PC-9 (cell line): Measurements from ENCODE around the gene SDE2. TPM values are rescaled to one million over a fixed set of nuclear protein-coding genes. Genes with fewer than 3 reads are reported as not detected.
"Not testable (repeated sequence)": the region's sequence is repeated elsewhere in the genome, so short reads cannot be mapped to it uniquely, and the experiment has no call there.

Source experiments
- BruUV-seq: library from RNA; stranded (reverse); fragments of 400-500 nt; replicated peaks from 2 replicates; lab custom pipeline; 2021; lab: Mats Ljungman, UMichigan
- CTCF ChIA-PET: fragments of 300-600 bp; sonication (Branson Sonifier 250); formaldehyde crosslinking; loops from one replicate; lab custom pipeline; 2022; ENCODE audit warnings: antibody characterized with exemption; lab: Charles Lee
- POLR2A ChIA-PET: fragments of 300-600 bp; sonication (Branson Sonifier 250); formaldehyde crosslinking; loops from one replicate; lab custom pipeline; 2022; ENCODE audit warnings: antibody characterized with exemption; ENCODE audit not compliant: unreplicated experiment; lab: Charles Lee
- DNase-seq, 2 experiments: peaks; one replicate each; pipeline versions ENCODE4 v3.0.0 to v3.0.0-alpha.2; 2015 to 2022; ENCODE audit warnings: mixed read lengths in 1 of 2
- H2AFZ ChIP-seq: fragments of 200-600 bp; sonication (generic); 2 replicates; pipeline ENCODE4 v1.8.1; 2017; ENCODE audit warnings: antibody characterized with exemption
- H3F3A ChIP-seq: fragments of 200-600 bp; sonication (generic); 2 replicates; pipeline ENCODE4 v1.8.1; 2017; ENCODE audit warnings: antibody characterized with exemption, mild to moderate bottlenecking, low read depth; ENCODE audit not compliant: insufficient read depth
- H3K27ac ChIP-seq: fragments of 200-600 bp; sonication (generic); 2 replicates; pipeline ENCODE4 v1.6.1; 2016; ENCODE audit warnings: mixed run types
- H3K27me3 ChIP-seq: fragments of 200-600 bp; sonication (generic); 2 replicates; pipeline ENCODE4 v1.6.1; 2016; ENCODE audit warnings: low read depth, mixed run types; ENCODE audit not compliant: insufficient read depth
- H3K36me3 ChIP-seq: fragments of 200-600 bp; sonication (generic); 2 replicates; pipeline ENCODE4 v1.6.1; 2016; ENCODE audit warnings: low read depth, mixed run types
- H3K4me1 ChIP-seq: fragments of 200-600 bp; sonication (generic); replicated peaks from 2 replicates; pipeline ENCODE4 v1.6.1; 2016; ENCODE audit warnings: mixed run types; ENCODE audit not compliant: insufficient read depth
- H3K4me2 ChIP-seq: fragments of 200-600 bp; sonication (generic); 2 replicates; pipeline ENCODE4 v1.6.1; 2017; ENCODE audit warnings: mixed run types
- H3K4me3 ChIP-seq: fragments of 200-600 bp; sonication (generic); 2 replicates; pipeline ENCODE4 v1.6.1; 2016; ENCODE audit warnings: mixed run types
- H3K79me2 ChIP-seq: fragments of 200-600 bp; sonication (generic); 2 replicates; pipeline ENCODE4 v1.6.1; 2017; ENCODE audit warnings: low read depth, mixed run types
- H3K9me2 ChIP-seq: fragments of 200-600 bp; sonication (generic); 2 replicates; pipeline ENCODE4 v1.8.1; 2017; ENCODE audit warnings: mild to moderate bottlenecking; ENCODE audit not compliant: insufficient read depth
- H3K9me3 ChIP-seq: fragments of 200-600 bp; sonication (generic); 2 replicates; pipeline ENCODE4 v1.8.1; 2016; ENCODE audit warnings: low read depth; ENCODE audit not compliant: insufficient read depth
- H4K20me1 ChIP-seq: fragments of 200-600 bp; sonication (generic); 2 replicates; pipeline ENCODE4 v1.8.1; 2017; ENCODE audit not compliant: insufficient read depth
- EZH2 ChIP-seq: fragments of 200-600 bp; sonication (generic); IDR thresholded peaks from 2 replicates; pipeline ENCODE4 v1.8.0; 2017; ENCODE audit warnings: antibody characterized with exemption, low read depth
- intact Hi-C: fragments of 100-400 bp; cut with micrococcal nuclease; formaldehyde crosslinking; loops from one replicate; pipeline ENCODE4 v1.10.0; 2022; ENCODE audit not compliant: unreplicated experiment
- total RNA-seq: library from RNA; stranded (reverse); gene quantifications from 2 replicates; pipeline ENCODE4 v1.2.3, GENCODE V29; 2021
- TF ChIP-seq, protein P1 (sequence below): fragments of 200-600 bp; sonication (generic); conservative IDR thresholded peaks from 2 replicates; pipeline ENCODE4 v1.6.1; 2017; ENCODE audit warnings: mixed run types, antibody characterized with exemption, mild to moderate bottlenecking, moderate library complexity

Gene SDE2
- total RNA-seq, 1 experiment from 2014 or later = 17.3 TPM

GRCh38 chr1:225979421-225979820 lies 19.7 kb downstream of the SDE2 start:
- CTCF ChIA-PET = no interaction called here
- no TSS peak for BruUV-seq
- no peak for DNase-seq
- Histone ChIP-seq H3K27me3 (no peaks in the 10 kb centered on the region), H3K79me2 (no peaks in the 10 kb centered on the region), H3K4me1 (no peaks in the 10 kb centered on the region), H3K4me3 (no peak overlapping the region), H2AFZ (no peak overlapping the region), H3K27ac (no peak overlapping the region), H3K4me2 (no peak overlapping the region), H3F3A (peaks cover 12% of the 10 kb centered on the region), H3K9me3 (peaks cover 16% of the 10 kb centered on the region), H4K20me1 (no peaks in the 10 kb centered on the region), H3K9me2 (no peaks in the 10 kb centered on the region), H3K36me3 (peaks cover 28% of the 10 kb centered on the region)
- POLR2A ChIA-PET = no interaction called here
- TF ChIP-seq, protein P1, sequence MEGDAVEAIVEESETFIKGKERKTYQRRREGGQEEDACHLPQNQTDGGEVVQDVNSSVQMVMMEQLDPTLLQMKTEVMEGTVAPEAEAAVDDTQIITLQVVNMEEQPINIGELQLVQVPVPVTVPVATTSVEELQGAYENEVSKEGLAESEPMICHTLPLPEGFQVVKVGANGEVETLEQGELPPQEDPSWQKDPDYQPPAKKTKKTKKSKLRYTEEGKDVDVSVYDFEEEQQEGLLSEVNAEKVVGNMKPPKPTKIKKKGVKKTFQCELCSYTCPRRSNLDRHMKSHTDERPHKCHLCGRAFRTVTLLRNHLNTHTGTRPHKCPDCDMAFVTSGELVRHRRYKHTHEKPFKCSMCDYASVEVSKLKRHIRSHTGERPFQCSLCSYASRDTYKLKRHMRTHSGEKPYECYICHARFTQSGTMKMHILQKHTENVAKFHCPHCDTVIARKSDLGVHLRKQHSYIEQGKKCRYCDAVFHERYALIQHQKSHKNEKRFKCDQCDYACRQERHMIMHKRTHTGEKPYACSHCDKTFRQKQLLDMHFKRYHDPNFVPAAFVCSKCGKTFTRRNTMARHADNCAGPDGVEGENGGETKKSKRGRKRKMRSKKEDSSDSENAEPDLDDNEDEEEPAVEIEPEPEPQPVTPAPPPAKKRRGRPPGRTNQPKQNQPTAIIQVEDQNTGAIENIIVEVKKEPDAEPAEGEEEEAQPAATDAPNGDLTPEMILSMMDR = no peak
- no peak for TF ChIP-seq EZH2
- intact Hi-C loops = loop anchor here (5.0 to 10.0 kb wide), 4 partner anchors 57 to 665 kb away; partner anchors contain the start of gene PYCR2

GRCh38 chr1:225977937-225978748 lies 21.0 kb downstream of the SDE2 start:
- POLR2A ChIA-PET = interaction anchor here (0.6 kb wide), 2 partner anchors 87 to 354 kb away, joined by 3 read pairs; no protein-coding TSS in a partner anchor
- no peak overlapping the region for H3K4me3 ChIP-seq
- no peaks in the 10 kb centered on the region for H3K4me1 ChIP-seq
- peaks cover 12% of the 10 kb centered on the region for H3F3A ChIP-seq
- intact Hi-C loops = loop anchor here (2.0 to 10.0 kb wide), 5 partner anchors 56 to 663 kb away; partner anchors contain the start of gene PYCR2
- no TSS peak for BruUV-seq
- H3K9me2 ChIP-seq = no peaks in the 10 kb centered on the region
- no peak overlapping the region for H3K4me2 ChIP-seq
- H3K79me2 ChIP-seq = no peaks in the 10 kb centered on the region
- H3K9me3 ChIP-seq = peaks cover 16% of the 10 kb centered on the region
- no peak for DNase-seq
- CTCF ChIA-PET = interaction anchor here (0.6 to 1.3 kb wide), 2 partner anchors 87 to 355 kb away, joined by 5 read pairs; no protein-coding TSS in a partner anchor
- TF ChIP-seq, protein P1 = no peak
- no peak for TF ChIP-seq EZH2
- H4K20me1 ChIP-seq = no peaks in the 10 kb centered on the region
- H3K27me3 ChIP-seq = no peaks in the 10 kb centered on the region
- H3K27ac ChIP-seq = no peak overlapping the region
- H2AFZ ChIP-seq = no peak overlapping the region
- H3K36me3 ChIP-seq = peaks cover 20% of the 10 kb centered on the region

DNA sequence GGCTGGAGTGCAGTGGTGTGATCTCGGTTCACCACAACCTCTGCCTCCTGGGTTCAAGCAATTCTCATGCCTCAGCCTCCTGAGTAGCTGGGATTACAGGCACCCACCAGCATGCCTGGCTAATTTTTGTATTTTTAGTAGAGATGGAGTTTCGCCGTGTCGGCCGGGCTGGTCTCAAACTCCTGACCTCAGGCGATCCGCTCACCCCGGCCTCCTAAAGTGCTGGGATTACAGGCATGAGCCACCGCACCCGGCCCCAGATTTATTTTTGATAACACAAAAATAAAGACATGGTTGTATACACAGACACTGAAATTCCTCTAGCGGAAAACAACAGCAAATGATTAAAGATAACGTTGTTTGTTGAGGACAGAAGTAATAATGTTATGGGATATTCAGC lies 24.0 kb downstream of the SDE2 start:
- H3K9me3 ChIP-seq, DNase-seq, H3K4me1 ChIP-seq, H3K27ac ChIP-seq, H3K4me3 ChIP-seq, H3K36me3 ChIP-seq, H3K79me2 ChIP-seq, H4K20me1 ChIP-seq, H3K4me2 ChIP-seq, BruUV-seq, H3K9me2 ChIP-seq, H2AFZ ChIP-seq, H3F3A ChIP-seq, H3K27me3 ChIP-seq: not testable (repeated sequence)
- intact Hi-C loops = loop anchor here (5.0 to 10.0 kb wide), 4 partner anchors 53 to 660 kb away; partner anchors contain the start of gene PYCR2
- POLR2A ChIA-PET = interaction anchor here (0.7 kb wide), 1 partner anchor 127 kb away, joined by 3 read pairs; no protein-coding TSS in a partner anchor
- CTCF ChIA-PET = interaction anchor here (1.1 to 1.2 kb wide), 2 partner anchors 51 to 93 kb away, joined by 3 to 7 read pairs; partner anchors contain the start of genes PYCR2 and TMEM63A
